ENCODE data around the gene SLC24A3.

SLC24A3 gene

GRCh38 chr20:19274001-19274400 is 61.6 kb downstream of the SLC24A3 start:
- no peak for DNase-seq

- no peak for DNase-seq
These were observed 62.1 kb downstream of the SLC24A3 start for GRCh38 chr20:19274412-19275015.

- no peak for DNase-seq
These were observed 62.7 kb downstream of the SLC24A3 start for GRCh38 chr20:19275038-19275629.

GRCh38 chr20:19275630-19276071 is 63.2 kb downstream of the SLC24A3 start:
- DNase-seq, result peak; percentile 56

GRCh38 chr20:19277381-19277780 is 64.9 kb downstream of the SLC24A3 start:
- no peak for DNase-seq

GRCh38 chr20:19283490-19284025 is 71.1 kb downstream of the SLC24A3 start:
- no peak for DNase-seq

GRCh38 chr20:19284400-19285178 is 72.1 kb downstream of the SLC24A3 start:
- no peak for DNase-seq

- no peak for DNase-seq
These were observed 73.0 kb downstream of the SLC24A3 start for GRCh38 chr20:19285436-19285835.

- no peak for DNase-seq
These were observed 75.6 kb downstream of the SLC24A3 start for GRCh38 chr20:19288061-19288460.

- no peak for DNase-seq
These were observed 76.2 kb downstream of the SLC24A3 start for GRCh38 chr20:19288636-19289035.

- no peak for DNase-seq
These were observed 77.0 kb downstream of the SLC24A3 start for GRCh38 chr20:19289451-19289850.

- DNase-seq, result no peak
These were observed 78.8 kb downstream of the SLC24A3 start for GRCh38 chr20:19291024-19291817.

- no peak for DNase-seq
These were observed 79.3 kb downstream of the SLC24A3 start for GRCh38 chr20:19291818-19292132.

- DNase-seq, result no peak
These were observed 79.8 kb downstream of the SLC24A3 start for GRCh38 chr20:19292254-19292653.

GRCh38 chr20:19295076-19295475 is 82.6 kb downstream of the SLC24A3 start:
- DNase-seq, result no peak

- no peak for DNase-seq
These were observed 86.2 kb downstream of the SLC24A3 start for GRCh38 chr20:19298652-19299051.

- DNase-seq, result no peak
These were observed 88.0 kb downstream of the SLC24A3 start for GRCh38 chr20:19300395-19300794.

GRCh38 chr20:19301142-19301541 is 88.7 kb downstream of the SLC24A3 start:
- no peak for DNase-seq

- no peak for DNase-seq
These were observed 89.4 kb downstream of the SLC24A3 start for GRCh38 chr20:19301843-19302242.

GRCh38 chr20:19302714-19303113 is 90.3 kb downstream of the SLC24A3 start:
- no peak for DNase-seq

- no peak for DNase-seq
These were observed 91.9 kb downstream of the SLC24A3 start for GRCh38 chr20:19304389-19304788.

- no peak for DNase-seq
These were observed 92.5 kb downstream of the SLC24A3 start for GRCh38 chr20:19304886-19305415.

GRCh38 chr20:19308146-19308545 is 95.7 kb downstream of the SLC24A3 start:
- DNase-seq, result no peak
